NK-92 (cell line): ENCODE results near the gene APOO.

Experiments
- DNase-seq: peaks from one replicate; lab custom pipeline; 2025; ENCODE audit not compliant: unreplicated experiment; lab: John Stamatoyannopoulos, UW

The APOO gene

DNA sequence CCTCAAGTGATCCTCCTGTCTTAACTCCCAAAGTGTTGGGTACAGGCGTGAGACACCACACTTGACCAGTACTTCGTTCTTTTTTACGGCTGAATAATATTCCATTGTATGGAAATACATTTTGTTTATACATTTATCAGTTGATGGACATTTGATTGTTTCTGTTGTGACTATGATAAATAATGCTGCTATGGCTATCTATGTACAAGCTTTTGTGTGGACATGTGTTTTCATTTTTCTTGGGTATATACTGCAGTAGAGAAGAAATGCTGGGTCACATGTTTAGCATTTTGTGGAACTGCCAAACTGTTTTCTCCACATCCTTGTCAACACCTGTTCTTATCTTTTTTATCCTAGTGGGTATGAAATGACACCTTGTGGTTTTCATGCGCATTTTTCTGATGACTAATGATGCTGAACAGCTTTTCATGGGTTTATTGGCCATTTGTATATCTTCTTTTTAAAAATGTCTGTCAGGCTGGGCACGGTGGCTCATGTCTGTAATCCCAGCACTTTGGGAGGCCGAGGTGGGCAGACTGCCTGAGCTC, 87.4 kb downstream of the APOO start:
- no peak for DNase-seq

DNA sequence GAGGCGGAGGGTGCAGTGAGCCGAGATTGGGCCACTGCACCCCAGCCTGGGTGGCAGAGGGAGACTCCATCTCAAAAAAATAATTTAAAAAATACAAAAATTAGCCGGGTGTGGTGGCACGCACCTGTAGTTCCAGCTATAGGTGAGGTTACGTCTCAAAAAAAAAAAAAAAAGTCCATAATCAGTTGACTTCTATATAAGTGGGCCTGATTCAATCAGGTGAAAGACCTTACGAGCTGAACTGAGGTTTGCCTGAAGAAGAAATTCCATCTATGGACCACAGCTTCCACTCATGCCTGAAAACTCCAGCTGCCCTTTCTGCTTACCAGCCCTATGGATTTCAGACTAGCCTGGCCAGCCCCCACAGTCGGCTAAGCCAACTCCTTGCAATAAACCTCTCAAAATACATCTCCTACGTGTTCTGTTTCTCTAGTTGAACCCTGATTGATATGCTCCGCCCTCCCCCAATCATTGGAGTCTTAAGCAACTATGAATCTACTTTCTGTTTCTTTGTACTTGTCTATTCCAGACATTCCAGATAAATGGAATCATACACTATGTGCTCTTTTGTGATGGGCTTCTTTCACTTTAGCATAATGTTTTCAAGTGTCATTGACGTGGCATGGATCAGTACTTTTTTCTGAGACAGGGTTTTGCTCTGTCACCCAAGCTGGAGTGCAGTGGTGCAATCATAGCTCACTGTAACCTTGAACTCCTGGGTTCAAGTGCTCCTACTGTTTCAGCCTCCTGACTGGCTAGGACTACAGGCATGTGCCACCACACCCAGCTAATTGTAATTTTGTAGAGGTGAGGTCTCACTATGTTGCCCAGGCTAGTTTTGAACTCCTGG, 88.1 kb downstream of the APOO start:
- no peak for DNase-seq

DNA sequence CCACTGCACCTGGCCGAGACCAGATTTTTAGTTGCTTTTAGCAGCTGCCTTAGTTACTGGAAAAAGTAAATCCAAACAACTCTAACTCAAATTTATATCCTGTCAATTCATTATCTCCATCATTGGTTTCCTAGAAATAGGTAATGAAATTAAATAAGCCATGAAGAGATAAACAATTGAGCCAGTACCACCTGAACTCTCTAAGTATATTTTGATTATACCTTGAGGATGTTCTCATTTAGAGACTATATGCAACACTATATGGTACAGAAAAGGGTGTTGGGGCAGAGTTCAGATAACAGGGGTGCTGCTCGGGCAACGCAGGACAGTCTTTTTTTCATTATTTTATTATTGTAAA, 89.8 kb downstream of the APOO start:
- no peak for DNase-seq

DNA sequence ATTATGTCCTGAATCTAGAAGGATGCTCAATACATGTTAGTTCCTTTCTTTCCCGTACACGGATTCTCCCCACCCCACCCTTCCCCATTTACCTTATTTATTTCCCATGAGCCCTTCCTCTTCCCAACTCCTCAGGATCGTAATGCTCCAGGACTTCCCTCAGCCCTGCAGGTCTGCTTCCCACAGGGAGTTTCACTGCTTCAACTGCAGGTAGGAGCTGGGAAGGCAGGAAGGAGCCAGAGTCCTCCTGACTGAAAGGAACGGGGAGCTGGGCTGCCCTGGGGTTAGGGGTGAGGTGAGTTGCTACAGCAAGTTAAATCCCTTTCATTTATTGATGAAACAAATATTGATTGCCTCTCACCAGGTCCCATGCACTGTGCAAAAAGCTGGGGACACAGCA, 91.6 kb downstream of the APOO start:
- no peak for DNase-seq

DNA sequence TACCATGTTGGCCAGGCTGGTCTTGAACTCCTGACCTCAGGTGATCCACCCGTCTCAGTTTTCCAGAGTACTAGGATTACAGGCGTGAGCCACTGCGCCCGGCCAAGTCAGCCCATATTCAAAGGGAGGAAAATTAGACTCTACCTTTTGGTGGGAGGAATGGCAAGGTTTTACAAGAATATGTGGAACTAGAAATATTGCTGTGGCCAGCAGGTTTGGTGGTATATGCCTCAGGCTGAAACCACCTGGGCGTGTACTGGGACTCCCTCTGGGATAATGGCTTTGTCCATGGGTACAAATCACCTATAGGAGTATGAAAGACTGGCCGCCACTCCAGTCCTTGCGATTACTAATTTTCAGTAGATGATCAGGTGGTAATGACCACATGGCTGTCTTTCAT, 92.4 kb downstream of the APOO start:
- no peak for DNase-seq

DNA sequence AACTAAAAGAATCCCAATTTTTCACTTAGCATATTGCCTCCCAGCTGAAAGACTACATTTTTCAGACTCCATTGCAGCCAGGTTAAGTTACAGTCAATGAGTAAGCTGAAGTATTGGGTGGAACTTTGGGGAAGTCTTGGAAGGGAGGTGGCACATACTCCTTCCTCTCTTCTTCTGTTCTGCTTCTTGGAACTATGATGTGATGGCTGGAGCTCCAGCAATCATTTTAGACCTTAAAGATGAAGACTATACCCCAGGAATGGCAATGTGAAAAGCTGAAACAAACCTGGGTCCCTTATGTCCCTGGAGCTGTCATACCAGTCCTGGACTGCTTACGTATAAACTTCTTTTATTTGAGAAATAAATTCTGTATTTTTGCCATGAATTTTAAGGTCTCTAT, 93.9 kb downstream of the APOO start:
- DNase-seq: no peak

DNA sequence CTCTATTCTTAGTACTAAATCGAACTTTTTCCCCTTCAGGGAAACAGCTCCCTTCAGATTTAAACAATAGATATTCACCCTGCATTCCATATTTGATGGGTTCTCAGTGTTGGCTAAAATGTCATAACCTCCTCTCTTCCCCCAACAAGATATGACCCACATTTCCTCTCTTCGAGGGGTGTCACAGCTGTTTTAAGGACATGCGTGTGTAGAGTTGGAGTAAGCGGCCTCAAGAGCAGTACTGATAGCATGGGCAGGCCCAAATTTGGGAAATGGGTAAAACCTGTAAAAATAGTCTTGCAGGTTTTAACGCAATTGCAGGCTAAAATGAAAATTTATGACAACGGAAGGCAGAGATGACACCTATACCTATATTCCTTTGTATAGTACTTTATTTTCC, 96.1 kb downstream of the APOO start:
- no peak for DNase-seq

DNA sequence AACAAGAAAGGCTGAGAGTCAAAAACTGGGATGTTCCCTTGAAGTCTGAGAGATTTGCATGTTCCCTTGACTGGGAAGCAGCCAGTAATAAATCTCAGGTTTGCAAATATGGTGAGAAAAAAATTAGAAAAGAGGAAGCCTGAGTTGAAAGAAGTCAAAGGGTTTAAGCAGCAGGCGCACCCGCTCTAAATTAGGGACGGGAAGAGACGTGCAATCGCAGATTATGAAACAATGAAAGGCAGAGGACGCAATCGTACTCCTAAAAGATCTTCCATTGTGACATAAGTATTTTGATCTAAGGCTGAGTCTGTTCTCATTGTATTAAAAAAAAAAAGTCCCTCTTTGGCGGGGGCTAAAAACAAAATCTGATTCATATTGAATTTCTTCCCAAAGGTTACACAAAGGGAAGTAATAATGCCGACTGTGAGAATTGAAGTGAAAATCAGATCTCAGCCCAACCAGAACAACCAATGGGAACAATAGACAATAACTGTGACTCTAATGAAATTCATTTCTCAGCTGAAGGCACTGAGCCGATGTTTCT, 96.6 kb downstream of the APOO start:
- DNase-seq: no peak

DNA sequence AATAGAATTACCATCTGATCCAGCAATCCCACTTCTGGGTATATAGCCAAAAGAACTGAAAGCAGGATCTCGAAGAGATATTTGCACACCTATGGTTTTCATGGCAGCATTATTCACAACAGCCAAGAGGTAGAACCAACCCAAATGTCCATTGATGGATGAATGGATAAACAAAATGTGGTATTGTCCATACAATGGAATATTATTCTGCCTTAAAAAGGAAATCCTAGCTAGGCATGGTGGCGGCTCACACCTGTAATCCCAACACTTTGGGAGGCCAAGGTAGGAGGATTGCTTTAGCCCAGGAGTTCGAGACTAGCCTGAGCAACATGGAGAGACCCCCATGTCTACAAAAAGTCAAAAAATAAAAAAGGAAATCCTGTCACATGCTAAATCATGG, 97.5 kb downstream of the APOO start:
- DNase-seq: no peak

DNA sequence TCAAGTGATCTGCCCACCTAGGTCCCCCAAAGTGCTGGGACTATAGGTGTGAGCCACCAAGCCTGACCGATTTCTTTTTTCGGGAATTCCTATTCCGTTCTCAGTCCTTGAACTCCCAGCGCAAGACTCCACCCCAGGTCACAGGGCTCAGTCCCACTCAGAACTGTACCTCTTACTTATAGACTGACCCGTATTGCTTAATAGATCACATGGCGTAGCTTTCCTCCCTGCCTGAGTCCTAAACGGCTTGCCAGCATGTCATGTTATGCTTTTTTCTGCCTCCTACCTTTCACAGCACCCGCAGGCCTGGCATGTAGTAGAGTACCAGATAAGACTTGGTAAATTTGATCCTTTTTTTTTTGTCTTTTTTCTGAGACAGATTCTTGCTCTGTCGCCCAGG, 102.3 kb downstream of the APOO start:
- DNase-seq: no peak

DNA sequence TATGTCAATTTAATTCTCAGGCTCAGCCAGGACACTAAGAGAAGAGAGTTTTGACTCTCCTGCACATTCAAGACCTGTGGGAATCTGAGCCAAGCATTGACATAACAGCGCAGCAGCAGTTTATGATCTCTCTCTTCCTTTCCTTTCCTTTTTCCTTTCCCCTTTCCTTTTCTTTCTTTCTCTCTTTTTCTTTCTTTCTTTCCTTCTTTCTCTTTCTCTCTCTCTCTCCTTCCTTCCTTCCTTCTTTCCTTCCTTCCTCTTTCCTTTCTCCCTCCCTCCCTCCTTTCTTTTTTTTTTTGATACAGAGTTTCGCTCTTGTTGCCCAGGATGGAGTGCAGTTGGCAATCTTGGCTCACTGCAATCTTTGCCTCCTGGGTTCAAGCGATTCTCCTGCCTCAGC, 103.2 kb downstream of the APOO start:
- no peak for DNase-seq

DNA sequence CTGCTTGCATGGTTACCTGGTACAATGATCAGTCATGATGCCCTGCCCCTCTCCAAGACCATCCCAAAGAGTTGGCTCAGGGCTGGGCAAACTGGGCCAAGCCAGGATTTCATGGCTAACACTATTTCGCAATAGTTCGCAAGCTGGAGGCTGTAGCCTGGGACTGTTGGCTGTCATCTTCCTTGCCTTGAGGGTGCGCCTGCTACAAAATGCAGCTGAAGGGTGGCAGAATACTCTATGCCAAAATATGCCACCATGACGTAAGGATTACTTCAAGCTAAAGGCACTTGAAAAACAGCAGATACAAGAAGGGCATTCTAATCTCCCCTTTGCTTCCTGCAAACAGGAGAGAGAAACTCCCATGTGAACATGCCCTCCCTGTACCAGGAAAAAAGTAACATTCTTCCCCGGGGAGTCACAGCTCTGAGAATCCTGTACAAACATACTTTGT, 103.8 kb downstream of the APOO start:
- DNase-seq: no peak

DNA sequence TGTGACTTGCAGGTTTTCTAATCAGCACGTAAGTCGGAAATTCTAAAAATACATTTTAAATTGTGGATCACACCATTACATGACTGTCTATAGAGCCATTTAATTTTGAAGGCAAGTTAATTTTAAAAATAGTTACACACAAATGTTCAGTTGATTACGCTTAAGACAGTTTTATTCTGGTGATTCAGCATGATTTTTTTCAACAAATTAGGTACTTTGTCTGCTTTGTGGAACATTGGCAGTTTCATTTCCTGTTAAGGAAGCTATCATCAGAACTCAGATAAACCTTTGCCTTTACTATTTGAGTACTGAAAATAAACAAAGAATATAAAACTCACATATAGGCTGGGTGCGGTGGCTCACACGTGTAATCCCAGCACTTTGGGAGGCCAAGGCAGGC, 105.3 kb downstream of the APOO start:
- DNase-seq: no peak

DNA sequence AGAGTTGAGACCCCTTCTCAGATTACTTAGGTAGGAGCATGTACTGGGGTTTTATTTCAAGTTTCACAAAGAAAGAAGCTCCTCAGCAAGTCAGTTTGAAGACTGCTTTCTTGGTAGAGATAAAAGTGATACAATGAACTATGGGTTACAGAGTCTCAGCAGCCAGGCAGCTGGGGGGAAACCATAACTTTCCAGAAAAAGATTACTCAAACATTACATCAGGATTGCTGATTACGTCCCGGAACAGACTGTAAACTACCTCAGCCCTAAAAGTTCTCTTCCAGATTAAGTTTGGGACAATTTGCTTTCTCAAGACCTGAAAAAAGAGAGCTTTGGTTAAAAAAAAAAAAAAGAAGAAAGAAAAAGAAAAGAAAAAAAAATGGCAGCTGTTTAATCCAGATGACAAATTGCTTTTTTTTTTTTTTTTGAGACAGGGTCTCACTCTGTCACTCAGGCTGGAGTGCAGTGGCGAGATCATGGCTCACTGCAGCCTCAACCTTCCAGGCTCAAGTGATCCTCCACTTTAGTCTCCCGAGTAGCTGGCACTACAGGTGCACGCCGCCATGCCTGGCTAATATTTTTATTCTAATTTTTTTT, 108.2 kb downstream of the APOO start:
- no peak for DNase-seq

DNA sequence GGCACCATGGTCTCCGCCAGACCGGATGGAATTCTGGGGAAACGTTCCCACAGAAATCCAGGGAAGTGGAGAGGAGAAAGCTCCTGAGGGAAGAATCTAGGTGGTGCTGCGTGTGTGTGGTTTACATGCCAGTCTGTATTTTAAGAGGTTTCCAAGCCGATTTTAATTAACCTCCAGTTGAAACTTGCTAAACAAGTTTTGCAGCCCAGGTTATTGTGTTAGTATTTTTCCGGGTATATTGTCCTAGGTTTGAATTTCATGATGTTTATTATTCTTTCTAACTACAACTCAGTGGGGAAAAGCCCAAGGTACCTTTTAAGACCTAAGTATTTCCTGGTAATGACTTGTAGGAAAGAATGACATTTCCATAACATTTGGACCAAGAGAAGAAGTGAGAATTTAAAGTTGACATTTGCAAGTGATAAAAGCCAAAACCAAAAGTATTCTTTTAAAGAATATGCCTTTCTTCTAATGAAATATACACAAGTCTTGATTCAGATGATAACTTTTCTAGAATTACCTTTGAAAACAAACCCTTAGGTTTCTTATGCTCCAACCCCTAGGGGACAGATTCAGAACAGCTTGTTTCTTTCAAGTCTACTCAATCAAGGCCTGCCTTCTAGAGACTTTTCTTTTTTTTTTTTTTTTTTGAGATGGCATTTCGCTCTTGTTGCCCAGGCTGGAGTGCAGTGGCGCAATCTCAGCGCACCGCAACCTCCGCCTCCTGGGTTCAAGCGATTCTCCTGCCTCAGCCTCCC, 110.2 kb downstream of the APOO start:
- DNase-seq: no peak

DNA sequence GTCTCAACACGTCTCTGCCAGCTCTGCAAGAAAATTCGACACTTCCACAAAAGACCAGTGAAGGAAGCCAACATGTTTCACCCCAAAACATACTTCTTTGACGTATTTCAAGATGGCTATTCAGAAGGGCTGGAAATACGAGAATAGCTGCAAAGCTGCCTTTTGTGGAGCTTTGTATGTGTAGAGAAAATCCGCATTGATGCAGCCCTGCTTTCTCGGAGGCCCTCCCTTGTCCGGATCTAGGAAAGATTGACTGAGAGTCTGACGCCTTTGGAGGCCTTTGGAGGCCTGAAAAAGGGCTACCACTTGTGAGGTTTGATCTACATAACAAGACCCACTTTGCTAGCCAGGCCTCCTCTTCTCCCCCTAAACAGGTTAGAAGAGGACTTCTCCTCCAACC, 112.5 kb downstream of the APOO start:
- DNase-seq: no peak

DNA sequence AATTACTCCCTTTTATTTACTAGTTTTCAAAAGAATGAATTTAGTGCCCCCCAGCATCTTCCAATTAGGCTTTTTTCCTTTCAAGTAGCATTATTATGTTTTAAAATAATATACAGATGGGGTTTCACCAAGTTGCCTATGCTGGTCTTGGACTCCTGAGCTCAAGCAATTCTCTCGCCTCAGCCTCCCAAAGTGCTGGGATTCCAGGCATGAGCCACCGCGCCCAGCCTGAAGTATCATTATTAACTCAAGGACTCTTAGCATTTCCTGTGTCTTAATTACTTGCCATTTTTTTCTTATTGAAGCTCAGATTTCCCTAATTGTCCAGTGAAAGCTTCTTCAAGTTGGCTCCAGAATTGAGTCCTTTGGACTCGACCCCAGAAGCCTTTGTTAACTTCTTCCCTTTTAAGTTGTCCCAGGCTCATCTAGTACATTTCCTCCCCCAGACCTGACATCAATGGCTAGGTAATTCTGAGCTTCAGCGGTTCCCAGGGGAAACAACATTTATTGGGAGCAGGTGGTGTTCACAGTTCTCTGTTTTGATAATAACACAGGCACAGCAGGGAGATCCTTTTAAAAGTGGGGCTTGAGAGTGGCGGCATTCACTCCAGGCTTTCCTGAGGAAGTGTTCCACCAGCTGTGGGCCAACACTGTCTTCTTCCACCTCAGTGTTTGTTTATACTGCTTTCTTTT, 114.7 kb downstream of the APOO start:
- no peak for DNase-seq

DNA sequence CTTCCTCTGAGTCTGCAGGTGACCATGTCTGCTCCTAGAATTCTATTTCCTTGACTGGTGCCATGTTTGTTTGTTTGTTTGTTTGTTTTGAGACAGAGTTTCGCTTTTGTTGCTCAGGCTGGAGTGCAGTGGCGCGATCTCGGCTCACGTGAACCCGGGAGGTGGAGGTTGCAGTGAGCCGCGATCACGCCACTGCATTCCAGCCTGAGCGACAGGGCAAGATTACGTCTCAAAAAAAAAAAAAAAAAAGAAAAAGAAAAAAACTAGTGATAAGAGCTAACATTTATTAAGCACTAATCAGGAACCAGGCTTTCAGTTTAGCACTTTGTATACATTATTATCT, 117.6 kb downstream of the APOO start:
- DNase-seq: no peak

DNA sequence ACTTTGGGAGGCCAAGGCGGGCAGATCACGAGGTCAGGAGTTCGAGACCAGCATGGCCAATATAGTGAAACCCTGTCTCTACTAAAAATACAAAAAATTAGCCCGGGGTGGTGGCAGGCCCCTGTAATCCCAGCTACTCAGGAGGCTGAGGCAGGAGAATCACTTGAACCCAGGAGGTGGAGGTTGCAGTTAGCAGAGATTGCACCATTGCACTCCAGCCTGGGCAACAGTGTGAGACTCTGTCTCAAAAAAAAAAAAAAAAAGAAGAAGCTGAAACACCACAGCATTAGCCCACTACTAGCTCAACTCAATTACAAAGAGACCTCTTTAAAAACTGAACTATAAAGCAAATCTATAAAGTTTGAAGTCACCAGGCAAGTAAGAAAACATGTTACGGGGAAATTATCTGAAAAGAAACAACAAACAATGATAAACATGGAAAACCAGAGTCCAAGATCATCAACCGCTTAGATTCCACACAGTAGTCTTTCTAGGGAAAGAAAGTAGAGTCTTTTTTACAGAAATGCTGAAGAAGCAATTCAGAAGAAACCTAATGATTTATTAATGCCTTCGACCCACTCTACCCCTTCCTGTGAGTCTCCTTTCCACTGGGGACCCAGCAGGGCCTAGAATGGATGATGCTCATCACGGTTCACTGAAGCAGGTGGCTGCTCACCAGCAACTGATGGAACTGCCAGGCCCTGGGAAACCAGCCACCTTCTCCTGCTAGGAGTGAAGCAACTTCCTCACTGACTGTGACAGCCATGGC, 118.2 kb downstream of the APOO start:
- no peak for DNase-seq

DNA sequence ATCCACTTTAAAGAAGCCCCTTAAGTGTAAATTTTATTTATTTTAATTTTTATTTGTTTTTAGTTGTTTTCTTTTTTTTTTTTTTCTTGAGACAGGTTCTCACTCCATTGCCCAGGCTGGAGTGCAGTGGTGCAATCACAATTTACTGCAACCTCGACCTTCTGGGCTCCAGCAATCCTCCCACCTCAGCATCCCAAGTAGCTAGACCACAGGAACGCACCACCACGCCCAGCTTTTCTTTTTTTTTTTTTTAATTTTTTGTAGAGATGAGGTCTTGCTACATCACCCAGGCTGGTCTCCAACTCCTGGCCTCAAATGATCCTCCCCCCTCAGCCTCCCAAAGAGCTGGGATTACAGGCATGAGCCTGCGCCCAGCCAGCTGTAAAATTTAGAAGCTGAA, 118.8 kb downstream of the APOO start:
- no peak for DNase-seq
